ENCODE data around the gene GSG1. TPM values are rescaled to one million over a fixed set of nuclear protein-coding genes. Genes with fewer than 3 reads are reported as not detected.

The GSG1 gene
- total RNA-seq, 2 donors from 2014 or later, result not detected

DNA sequence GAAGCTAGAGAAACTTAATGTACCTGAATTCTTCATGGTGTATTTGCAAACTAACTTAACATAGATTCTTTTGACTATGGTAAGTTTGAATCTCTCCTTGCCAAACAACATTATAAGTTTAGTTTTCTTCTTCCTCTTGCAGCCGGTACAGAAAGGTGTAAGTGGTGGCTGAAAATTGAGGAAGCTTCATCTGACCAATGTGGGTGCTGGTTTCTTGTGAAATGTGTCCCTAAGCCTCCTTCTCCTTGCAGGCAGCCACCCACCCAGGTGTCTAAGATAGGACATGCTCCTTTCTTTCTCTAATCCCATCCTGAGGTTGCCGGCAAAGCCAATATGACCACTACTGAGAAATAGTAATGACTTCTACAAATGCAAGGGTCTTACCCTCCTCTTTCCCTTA, 20.6 kb downstream of the GSG1 start:
- DNase-seq (ENCODE audit: low spot score), result no peak
- Histone ChIP-seq H3K27me3 (no peaks in the 10 kb centered on the region), H3K4me1 (no peaks in the 10 kb centered on the region), H3K27ac (no peak overlapping the region), H3K36me3 (peaks cover 10% of the 10 kb centered on the region), H3K9me3 (no peaks in the 10 kb centered on the region), H3K4me3 (no peak overlapping the region)
- TF ChIP-seq, protein P1, sequence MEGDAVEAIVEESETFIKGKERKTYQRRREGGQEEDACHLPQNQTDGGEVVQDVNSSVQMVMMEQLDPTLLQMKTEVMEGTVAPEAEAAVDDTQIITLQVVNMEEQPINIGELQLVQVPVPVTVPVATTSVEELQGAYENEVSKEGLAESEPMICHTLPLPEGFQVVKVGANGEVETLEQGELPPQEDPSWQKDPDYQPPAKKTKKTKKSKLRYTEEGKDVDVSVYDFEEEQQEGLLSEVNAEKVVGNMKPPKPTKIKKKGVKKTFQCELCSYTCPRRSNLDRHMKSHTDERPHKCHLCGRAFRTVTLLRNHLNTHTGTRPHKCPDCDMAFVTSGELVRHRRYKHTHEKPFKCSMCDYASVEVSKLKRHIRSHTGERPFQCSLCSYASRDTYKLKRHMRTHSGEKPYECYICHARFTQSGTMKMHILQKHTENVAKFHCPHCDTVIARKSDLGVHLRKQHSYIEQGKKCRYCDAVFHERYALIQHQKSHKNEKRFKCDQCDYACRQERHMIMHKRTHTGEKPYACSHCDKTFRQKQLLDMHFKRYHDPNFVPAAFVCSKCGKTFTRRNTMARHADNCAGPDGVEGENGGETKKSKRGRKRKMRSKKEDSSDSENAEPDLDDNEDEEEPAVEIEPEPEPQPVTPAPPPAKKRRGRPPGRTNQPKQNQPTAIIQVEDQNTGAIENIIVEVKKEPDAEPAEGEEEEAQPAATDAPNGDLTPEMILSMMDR (IDR thresholded peaks at IDR 0.05), result no peak

DNA sequence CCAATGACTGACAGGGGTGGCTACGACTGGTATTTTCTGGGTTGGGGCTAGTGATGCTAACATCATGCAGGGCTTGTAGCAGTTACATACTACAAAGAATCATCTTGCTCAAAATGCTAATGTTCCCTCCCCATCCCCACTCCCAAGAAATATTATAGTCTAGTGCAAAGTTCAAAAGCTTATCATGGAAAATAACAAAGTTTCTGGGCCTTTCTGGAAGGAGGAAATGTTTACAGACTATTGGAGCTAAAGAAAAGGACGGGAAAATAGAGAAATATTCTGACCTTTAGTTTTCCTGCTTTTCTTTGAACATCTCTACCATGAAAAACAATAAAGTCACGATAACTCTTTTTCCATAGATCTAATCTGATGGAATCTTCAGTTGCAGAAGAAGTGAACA, 23.2 kb downstream of the GSG1 start:
- H3K4me3 ChIP-seq, result no peak overlapping the region
- no peaks in the 10 kb centered on the region for H3K9me3 ChIP-seq
- no peak for DNase-seq (ENCODE audit: low spot score)
- no peaks in the 10 kb centered on the region for H3K27me3 ChIP-seq
- TF ChIP-seq, protein P1 (IDR thresholded peaks at IDR 0.05), result no peak
- no peak overlapping the region for H3K27ac ChIP-seq
- H3K4me1 ChIP-seq, result no peaks in the 10 kb centered on the region
- peaks cover 18% of the 10 kb centered on the region for H3K36me3 ChIP-seq

DNA sequence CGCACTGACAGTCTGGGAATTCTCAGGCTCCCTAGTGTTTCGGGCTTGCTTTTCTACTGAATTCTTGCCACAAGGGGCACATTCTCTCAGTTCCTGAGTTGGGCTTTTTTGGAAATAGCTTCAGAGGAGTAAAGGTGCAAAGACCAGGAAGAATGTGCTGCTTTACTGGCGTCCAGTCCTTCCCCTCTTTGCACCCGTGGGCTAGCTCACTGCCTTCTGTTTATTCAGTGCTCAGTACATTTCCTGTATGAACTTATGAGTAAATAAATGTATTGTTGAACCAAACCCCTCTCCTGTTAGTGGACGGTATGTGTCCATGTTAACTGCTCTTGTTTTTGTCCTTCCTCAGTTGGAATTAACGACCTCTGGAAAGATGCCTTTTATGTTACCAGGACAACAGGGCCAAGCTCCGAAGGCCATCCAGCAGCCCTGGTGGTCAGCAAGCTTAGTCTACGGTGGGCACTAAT, 24.0 kb downstream of the GSG1 start:
- no peak for DNase-seq (ENCODE audit: low spot score)
- H3K4me3 ChIP-seq, result no peak overlapping the region
- no peaks in the 10 kb centered on the region for H3K27me3 ChIP-seq
- no peaks in the 10 kb centered on the region for H3K4me1 ChIP-seq
- peaks cover 18% of the 10 kb centered on the region for H3K36me3 ChIP-seq
- H3K9me3 ChIP-seq, result no peaks in the 10 kb centered on the region
- no peak overlapping the region for H3K27ac ChIP-seq
- TF ChIP-seq, protein P1 (IDR thresholded peaks at IDR 0.05), result no peak

DNA sequence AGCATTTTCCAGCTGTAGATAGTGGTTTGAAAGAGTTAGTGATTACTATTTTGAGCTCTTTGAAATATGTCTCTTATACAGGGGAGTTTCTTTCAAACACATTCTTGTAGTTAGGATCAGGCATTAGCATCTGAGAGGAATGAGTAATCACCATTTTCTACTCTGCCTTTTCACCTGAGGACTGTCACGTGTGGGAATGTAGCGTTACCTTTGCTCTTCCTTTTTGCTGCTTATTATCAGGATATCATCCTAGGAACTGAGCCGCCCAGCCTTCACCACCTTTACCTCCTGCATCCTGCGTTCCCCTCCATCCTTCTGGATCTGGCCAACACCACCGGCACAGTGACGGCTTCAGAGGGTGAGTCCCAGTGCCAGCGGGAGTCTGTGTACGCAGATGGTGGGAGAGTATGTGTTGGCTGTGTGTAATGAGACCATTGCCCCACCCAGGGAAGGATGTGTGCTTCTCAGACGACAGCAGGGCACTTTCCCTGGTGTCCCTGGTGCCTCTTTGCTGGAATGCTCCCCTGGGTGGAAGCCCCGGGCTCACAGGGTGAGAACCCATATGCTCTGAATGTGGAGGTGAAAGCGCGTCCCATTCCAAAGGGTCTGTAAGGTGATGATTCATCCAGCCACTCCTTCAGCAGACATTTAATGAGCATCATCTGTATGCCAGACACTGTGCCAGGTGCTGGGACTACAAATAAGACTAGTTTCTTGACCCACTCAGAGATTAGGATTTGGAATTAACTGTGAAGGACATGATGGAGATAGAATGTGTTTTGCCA, 27.5 kb downstream of the GSG1 start:
- H3K36me3 ChIP-seq, result peaks cover 18% of the 10 kb centered on the region

DNA sequence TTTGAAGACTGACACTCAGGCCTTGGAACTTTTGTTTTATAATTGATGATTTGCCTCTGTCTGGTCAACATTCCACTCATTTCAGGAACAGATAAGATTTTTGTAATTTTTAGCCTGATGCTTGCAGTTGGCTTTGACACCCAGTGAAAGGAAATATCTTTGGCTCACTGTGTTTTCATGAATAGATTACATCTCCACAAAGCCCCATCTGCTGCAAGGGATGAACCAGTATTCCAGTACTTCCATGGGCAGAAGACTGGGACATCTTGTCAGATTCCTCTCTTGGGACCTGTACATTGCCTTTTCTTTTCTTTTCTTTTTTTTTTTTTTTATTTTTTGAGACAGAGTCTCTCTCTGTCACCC, 28.4 kb downstream of the GSG1 start:
- Histone ChIP-seq H3K4me1 (no peaks in the 10 kb centered on the region), H3K27me3 (no peaks in the 10 kb centered on the region), H3K9me3 (no peaks in the 10 kb centered on the region), H3K36me3 (peaks cover 18% of the 10 kb centered on the region), H3K4me3 (no peak overlapping the region), H3K27ac (no peak overlapping the region)
- DNase-seq (ENCODE audit: low spot score), result no peak
- TF ChIP-seq, protein P1 (IDR thresholded peaks at IDR 0.05), result no peak

More for the DNA sequence above, 27.5 kb downstream of the GSG1 start:
- Histone ChIP-seq H3K27me3 (no peaks in the 10 kb centered on the region), H3K4me3 (no peak overlapping the region), H3K27ac (no peak overlapping the region), H3K9me3 (no peaks in the 10 kb centered on the region), H3K4me1 (no peaks in the 10 kb centered on the region)
- TF ChIP-seq, protein P1 (IDR thresholded peaks at IDR 0.05), result no peak
- DNase-seq (ENCODE audit: low spot score), result no peak
